NCI-H510A treated with DMSO at 0.1 percent for 48 hours (cell line): ENCODE results near the gene NID1.
"Not testable (repeated sequence)": the region's sequence is repeated elsewhere in the genome, so short reads cannot be mapped to it uniquely, and the experiment has no call there.

Experiments
- DNase-seq: peaks from one replicate; lab custom pipeline; 2025; lab: John Stamatoyannopoulos, UW

NID1 gene

GRCh38 chr1:236030534-236030933, 34.4 kb downstream of the NID1 start:
- DNase-seq: no peak

- DNase-seq: no peak
These were observed 35.4 kb downstream of the NID1 start for GRCh38 chr1:236029428-236029940.

DNA sequence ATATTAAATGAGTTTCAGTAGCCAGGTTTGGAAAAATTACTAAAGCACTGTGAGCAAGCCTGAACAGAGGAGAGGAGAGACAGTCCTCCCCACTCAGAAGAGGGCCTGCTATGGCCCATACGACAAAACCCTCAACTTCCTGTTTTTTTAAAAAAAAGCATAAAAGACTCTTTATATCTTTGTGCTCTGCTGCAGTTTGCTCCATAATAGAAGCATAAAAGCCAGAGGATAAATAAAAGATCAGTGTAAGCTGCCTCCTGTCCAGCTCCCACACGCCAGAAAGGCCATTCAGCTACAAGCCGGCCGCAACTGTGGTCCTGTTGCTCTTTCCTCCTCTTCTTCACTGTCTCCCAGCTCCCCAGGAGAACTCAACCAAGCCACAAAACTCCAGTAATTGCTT, 37.8 kb downstream of the NID1 start:
- no peak for DNase-seq

- DNase-seq: no peak
These were observed 39.1 kb downstream of the NID1 start for GRCh38 chr1:236025836-236026235.

DNA sequence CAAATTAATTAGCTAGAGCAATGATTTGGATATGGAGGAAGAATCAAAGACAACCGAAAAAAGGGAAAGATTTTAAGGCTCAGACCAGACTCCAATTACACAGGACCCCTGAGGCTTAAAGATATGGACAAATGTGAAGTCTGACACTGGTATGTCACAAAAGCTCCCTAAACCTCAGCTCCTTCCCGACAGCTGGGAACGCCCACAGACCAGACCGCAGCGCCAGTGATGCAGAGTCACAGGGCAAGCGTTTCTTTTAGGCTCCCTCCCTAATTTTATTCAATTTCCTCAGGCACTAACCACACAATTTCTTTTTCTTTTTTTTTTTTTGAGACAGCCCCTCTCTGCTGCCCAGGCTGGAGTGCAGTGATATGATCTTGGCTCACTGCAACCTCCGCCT, 40.2 kb downstream of the NID1 start:
- no peak for DNase-seq

GRCh38 chr1:236023926-236024565, 40.8 kb downstream of the NID1 start:
- DNase-seq: no peak

- no peak for DNase-seq
These were observed 43.3 kb downstream of the NID1 start for GRCh38 chr1:236021424-236022135.

GRCh38 chr1:236020359-236021219, 44.3 kb downstream of the NID1 start:
- no peak for DNase-seq

DNA sequence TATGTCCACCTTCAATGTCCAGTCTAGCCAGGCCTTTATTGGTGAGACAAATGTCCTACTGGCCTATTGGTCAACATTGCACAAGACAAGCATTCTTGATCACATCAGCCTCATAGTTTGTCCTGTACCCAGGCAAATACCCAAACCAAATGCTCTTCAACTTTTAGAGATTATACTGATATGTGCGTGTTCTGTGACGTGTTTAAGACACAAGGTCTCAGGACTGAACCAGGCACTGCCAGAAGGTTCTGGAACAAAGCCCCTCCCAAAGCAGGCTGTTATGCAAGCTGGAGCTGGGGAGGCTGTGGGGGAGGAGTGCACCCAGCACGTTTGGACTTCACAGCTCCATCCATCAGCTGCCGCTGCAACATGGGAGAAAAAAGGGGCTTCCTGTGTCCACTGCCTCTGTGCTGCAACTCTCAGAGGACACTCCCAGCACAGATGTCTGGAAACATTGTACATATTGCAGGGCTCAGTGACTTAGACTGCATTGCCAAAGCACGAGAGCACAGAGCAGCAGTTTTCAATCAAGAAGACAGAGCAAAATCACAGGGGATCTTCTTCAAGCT, 45.9 kb downstream of the NID1 start:
- no peak for DNase-seq

DNA sequence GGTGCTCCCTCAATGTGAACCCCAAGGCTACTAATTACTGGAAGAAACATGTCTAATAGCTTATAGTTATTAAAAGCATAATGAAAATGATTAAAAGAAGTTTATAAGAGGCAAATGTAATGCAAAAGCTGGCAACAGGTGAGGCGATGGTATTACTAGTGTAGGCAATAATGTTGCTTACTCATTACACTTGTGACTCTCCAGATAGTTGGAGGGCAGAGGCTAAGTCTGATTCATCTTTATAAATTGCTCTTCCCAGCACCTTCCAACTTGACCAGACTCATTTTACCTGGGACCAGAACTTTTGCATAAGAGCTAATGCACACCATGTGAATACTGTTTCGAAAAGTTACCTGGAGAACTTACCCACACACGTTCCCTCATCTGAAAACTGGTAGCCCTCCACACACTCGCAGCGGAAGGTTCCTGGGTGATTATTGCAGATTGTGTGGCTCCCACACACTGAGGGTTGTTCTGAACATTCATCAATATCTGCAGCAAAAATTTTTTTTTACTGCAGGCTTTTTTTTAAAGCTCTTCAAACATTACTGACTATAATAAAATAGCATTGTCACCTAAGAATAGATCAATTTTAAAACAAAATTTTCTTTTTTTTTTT, 48.0 kb downstream of the NID1 start:
- no peak for DNase-seq

DNA sequence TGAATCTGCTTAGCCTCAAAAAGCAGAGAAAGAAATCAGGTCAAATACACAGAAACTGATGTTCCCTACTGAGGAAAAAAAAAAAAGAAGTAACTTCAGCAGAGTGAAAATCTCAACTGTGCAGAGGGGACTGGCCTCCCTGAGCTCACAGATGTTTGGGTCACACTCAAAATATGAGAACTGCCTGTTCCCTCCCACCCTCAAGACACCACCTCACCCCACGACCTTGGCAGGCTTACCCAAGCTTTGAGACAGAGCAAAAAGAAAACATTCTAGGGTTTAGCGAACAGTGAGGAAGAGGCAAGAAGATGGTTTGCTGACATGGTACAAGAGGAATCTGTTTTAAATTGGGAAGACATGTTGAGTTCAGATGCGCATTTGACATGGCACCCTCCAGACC, 48.8 kb downstream of the NID1 start:
- no peak for DNase-seq

DNA sequence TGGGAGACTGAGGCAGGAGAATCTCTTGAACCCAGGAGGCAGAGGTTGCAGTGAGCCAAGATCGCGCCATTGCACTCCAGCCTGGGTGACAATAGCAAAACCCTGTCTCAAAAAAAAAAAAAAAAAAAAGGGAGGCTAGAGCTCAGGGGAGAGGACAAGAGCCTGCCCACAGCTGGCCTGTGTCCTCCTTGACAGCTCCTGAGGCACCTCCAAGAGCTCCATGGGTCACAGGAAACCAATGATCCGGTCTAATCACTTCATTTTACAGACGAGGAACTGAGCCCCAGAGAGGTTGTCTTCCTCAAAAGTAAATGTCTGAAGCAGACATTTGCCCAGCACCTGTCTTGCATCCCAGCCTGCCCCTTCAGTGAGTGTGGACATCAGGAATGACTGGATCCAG, 49.4 kb downstream of the NID1 start:
- no peak for DNase-seq

GRCh38 chr1:236013330-236013729, 51.6 kb downstream of the NID1 start:
- no peak for DNase-seq

DNA sequence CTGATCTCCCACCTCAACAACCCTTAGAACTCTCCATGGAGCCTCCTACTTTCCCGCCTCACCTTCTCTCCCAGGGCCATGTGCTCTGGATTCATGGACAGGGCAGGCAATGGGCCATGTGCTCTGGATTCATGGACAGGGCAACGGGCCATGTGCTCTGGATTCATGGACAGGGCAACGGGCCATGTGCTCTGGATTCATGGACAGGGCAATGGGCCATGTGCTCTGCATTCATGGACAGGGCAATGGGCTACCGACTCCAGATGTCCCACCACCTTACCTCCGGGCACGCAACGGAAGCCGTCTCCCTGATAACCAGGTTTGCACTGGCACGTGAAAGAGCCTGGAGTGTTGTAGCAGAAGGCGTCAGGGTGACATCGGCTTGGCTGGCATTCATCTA, 53.2 kb downstream of the NID1 start:
- no peak for DNase-seq

- DNase-seq: no peak
These were observed 54.4 kb downstream of the NID1 start for GRCh38 chr1:236010443-236010842.

- DNase-seq: no peak
These were observed 55.0 kb downstream of the NID1 start for GRCh38 chr1:236009857-236010256.

GRCh38 chr1:236009191-236009590, 55.7 kb downstream of the NID1 start:
- DNase-seq: no peak

DNA sequence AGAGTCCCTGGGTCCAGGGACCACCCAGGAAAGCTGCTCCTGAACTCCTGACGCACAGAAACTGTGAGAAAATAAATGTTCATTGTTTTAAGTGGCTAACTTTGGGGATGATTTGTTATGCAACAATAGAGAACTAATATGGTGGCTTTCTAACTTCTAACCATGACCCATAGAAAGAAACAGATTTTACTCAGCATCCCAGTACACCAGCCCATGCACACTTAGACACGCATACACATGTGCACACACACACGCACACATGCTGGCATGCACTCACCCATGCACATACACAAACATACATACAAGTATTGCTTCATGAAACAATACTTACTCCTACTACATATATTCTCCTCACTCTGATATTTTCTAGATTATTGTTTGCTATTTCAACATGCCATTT, 57.1 kb downstream of the NID1 start:
- DNase-seq: no peak

GRCh38 chr1:236003058-236003457, 61.8 kb downstream of the NID1 start:
- DNase-seq: not testable (repeated sequence)

- no peak for DNase-seq
These were observed 62.3 kb downstream of the NID1 start for GRCh38 chr1:236002572-236002971.

DNA sequence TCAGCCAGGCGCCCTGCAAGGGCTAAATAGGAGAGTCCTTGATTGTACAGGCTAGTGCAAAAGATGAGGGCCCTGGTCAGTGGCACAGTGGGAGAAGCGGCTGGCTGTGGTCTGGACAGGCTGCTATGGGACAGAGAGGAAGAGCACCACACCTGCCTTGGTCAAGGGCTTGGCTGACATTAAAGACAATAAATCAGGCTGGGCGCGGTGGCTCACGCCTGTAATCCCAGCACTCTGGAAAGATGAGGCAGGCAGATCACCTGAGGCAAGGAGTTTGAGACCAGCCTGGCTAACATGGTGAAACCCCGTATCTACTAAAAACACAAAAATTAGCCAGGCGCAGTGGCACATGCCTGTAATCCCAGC, 62.9 kb downstream of the NID1 start:
- DNase-seq: no peak

GRCh38 chr1:236000781-236001180, 64.1 kb downstream of the NID1 start:
- DNase-seq: no peak
